ENCODE results near the gene SYNRG. TPM values are rescaled to one million over a fixed set of nuclear protein-coding genes. Genes with fewer than 3 reads are reported as not detected.

SYNRG gene
- total RNA-seq, 3 donors from 2014 or later (not counting 1 experiment from before 2014, with no cell fraction given): 82.1 to 137 (median 88.2) TPM

- H3K36me3 ChIP-seq (ENCODE audit: control insufficient read depth, insufficient read depth, low read length): peaks cover 47% of the 10 kb centered on the region
- no peak for ATAC-seq
- H3K27me3 ChIP-seq (ENCODE audit: control insufficient read depth, insufficient read depth, low read length): no peaks in the 10 kb centered on the region
- H3K27ac Mint-ChIP-seq: no peak overlapping the region
- H3K9me3 ChIP-seq (ENCODE audit: control insufficient read depth, insufficient read depth, low read length): no peaks in the 10 kb centered on the region
- H3K27ac ChIP-seq (ENCODE audit: low read length): no peak overlapping the region
- no peaks in the 10 kb centered on the region for H3K4me1 ChIP-seq (ENCODE audit: control insufficient read depth, insufficient read depth, low read length)
- H3K27me3 Mint-ChIP-seq (ENCODE audit: low read depth in 2 of 2): no peaks in the 10 kb centered on the region
- TF ChIP-seq CTCF (IDR thresholded peaks at IDR 0.05): no peak
- H3K4me3 ChIP-seq (ENCODE audit: low read length): no peak overlapping the region
- H3K36me3 Mint-ChIP-seq: peaks cover 4% of the 10 kb centered on the region
- no peak overlapping the region for H3K4me3 Mint-ChIP-seq
- intact Hi-C loops (cut with micrococcal nuclease): no loop called here
- 64% methylated on average over 1 of the region's 1 CpG for WGBS (ENCODE audit: insufficient coverage)
- H3K4me1 Mint-ChIP-seq: no peaks in the 10 kb centered on the region
- no peaks in the 10 kb centered on the region for H3K9me3 Mint-ChIP-seq
- no peak for DNase-seq
Observed at GRCh38 chr17:37475731-37476420, 133.3 kb downstream of the SYNRG start.

GRCh38 chr17:37470181-37470580 is 139.0 kb downstream of the SYNRG start:
- Mint-ChIP-seq H3K27ac (no peak overlapping the region), H3K4me3 (no peak overlapping the region), H3K4me1 (no peaks in the 10 kb centered on the region), H3K27me3 (ENCODE audit: low read depth in 2 of 2) (no peaks in the 10 kb centered on the region), H3K36me3 (peaks cover 13% of the 10 kb centered on the region), H3K9me3 (no peaks in the 10 kb centered on the region)
- no peak for TF ChIP-seq CTCF (IDR thresholded peaks at IDR 0.05)
- Histone ChIP-seq H3K27me3 (ENCODE audit: control insufficient read depth, insufficient read depth, low read length) (no peaks in the 10 kb centered on the region), H3K4me1 (ENCODE audit: control insufficient read depth, insufficient read depth, low read length) (no peaks in the 10 kb centered on the region), H3K27ac (ENCODE audit: low read length) (no peak overlapping the region), H3K9me3 (ENCODE audit: control insufficient read depth, insufficient read depth, low read length) (no peaks in the 10 kb centered on the region), H3K36me3 (ENCODE audit: control insufficient read depth, insufficient read depth, low read length) (peaks cover 52% of the 10 kb centered on the region), H3K4me3 (ENCODE audit: low read length) (no peak overlapping the region)
- WGBS (ENCODE audit: insufficient coverage): 51% methylated on average over 7 of the region's 7 CpGs
- ATAC-seq (no peak), DNase-seq (no peak)
- intact Hi-C loops (cut with micrococcal nuclease): no loop called here

- H3K4me3 ChIP-seq (ENCODE audit: low read length): no peak overlapping the region
- H3K36me3 ChIP-seq (ENCODE audit: control insufficient read depth, insufficient read depth, low read length): peaks cover 39% of the 10 kb centered on the region
- H3K27me3 Mint-ChIP-seq (ENCODE audit: low read depth in 2 of 2): no peaks in the 10 kb centered on the region
- H3K36me3 Mint-ChIP-seq: peaks cover 13% of the 10 kb centered on the region
- H3K9me3 ChIP-seq (ENCODE audit: control insufficient read depth, insufficient read depth, low read length): no peaks in the 10 kb centered on the region
- H3K4me1 Mint-ChIP-seq: no peaks in the 10 kb centered on the region
- no peak for ATAC-seq
- H3K4me1 ChIP-seq (ENCODE audit: control insufficient read depth, insufficient read depth, low read length): no peaks in the 10 kb centered on the region
- DNase-seq: no peak
- WGBS (ENCODE audit: insufficient coverage): no CpG with 5 or more reads among the region's 1 CpG
- no peak overlapping the region for H3K27ac ChIP-seq (ENCODE audit: low read length)
- intact Hi-C loops (cut with micrococcal nuclease): no loop called here
- H3K27ac Mint-ChIP-seq: no peak overlapping the region
- no peaks in the 10 kb centered on the region for H3K27me3 ChIP-seq (ENCODE audit: control insufficient read depth, insufficient read depth, low read length)
- H3K4me3 Mint-ChIP-seq: no peak overlapping the region
- H3K9me3 Mint-ChIP-seq: no peaks in the 10 kb centered on the region
- TF ChIP-seq CTCF (IDR thresholded peaks at IDR 0.05): no peak
Observed at GRCh38 chr17:37466471-37466870, 142.7 kb downstream of the SYNRG start.
